Measurements from ENCODE around the gene MCCC2. TPM values are rescaled to one million over a fixed set of nuclear protein-coding genes. Genes with fewer than 3 reads are reported as not detected.

Gene MCCC2
- total and polyA plus RNA-seq, 2 experiments from 2014 or later, result 18.6 to 34.2 TPM

GRCh38 chr5:71700803-71701202 is 113.7 kb downstream of the MCCC2 start:
- Histone ChIP-seq H3K79me2 (no peaks in the 10 kb centered on the region), H3K4me1 (ENCODE audit: insufficient read depth) (peaks cover 3% of the 10 kb centered on the region), H3K27me3 (no peaks in the 10 kb centered on the region), H3K9me2 (replicated peaks; ENCODE audit: insufficient read depth) (no peaks in the 10 kb centered on the region), H3K4me2 (no peak overlapping the region), H3K4me3 (no peak overlapping the region), H3K27ac (no peak overlapping the region), H4K20me1 (ENCODE audit: insufficient read depth, poor library complexity, severe bottlenecking) (no peaks in the 10 kb centered on the region), H2AFZ (no peak overlapping the region), H3K9me3 (ENCODE audit: low read depth) (no peaks in the 10 kb centered on the region), H3K36me3 (replicated peaks; ENCODE audit: insufficient read depth, low read depth) (no peaks in the 10 kb centered on the region)
- no peak for TF ChIP-seq EZH2phosphoT487 (IDR thresholded peaks at IDR 0.05; ENCODE audit: low read depth, severe bottlenecking, unreplicated experiment)
- no peak for TF ChIP-seq CTCF (IDR thresholded peaks at IDR 0.05; ENCODE audit: poor library complexity)
- TF ChIP-seq EZH2 (IDR thresholded peaks at IDR 0.05; ENCODE audit: borderline replicate concordance), result no peak
- DNase-seq (ENCODE audit: low spot score), result no peak

- Histone ChIP-seq H4K20me1 (ENCODE audit: insufficient read depth, poor library complexity, severe bottlenecking) (no peaks in the 10 kb centered on the region), H3K36me3 (replicated peaks; ENCODE audit: insufficient read depth, low read depth) (no peaks in the 10 kb centered on the region), H3K4me3 (no peak overlapping the region), H3K4me1 (ENCODE audit: insufficient read depth) (no peaks in the 10 kb centered on the region), H3K27me3 (no peaks in the 10 kb centered on the region), H3K9me2 (replicated peaks; ENCODE audit: insufficient read depth) (no peaks in the 10 kb centered on the region), H3K27ac (no peak overlapping the region), H3K4me2 (no peak overlapping the region), H3K9me3 (ENCODE audit: low read depth) (no peaks in the 10 kb centered on the region), H3K79me2 (no peaks in the 10 kb centered on the region), H2AFZ (no peak overlapping the region)
- TF ChIP-seq CTCF (IDR thresholded peaks at IDR 0.05; ENCODE audit: poor library complexity) (no peak), EZH2phosphoT487 (IDR thresholded peaks at IDR 0.05; ENCODE audit: low read depth, severe bottlenecking, unreplicated experiment) (no peak), EZH2 (IDR thresholded peaks at IDR 0.05; ENCODE audit: borderline replicate concordance) (no peak)
- DNase-seq (ENCODE audit: low spot score), result no peak
- WGBS (ENCODE audit: low lambda C conversion rate, missing lambda C conversion rate), result 74% methylated on average over 3 of the region's 3 CpGs
Observed at GRCh38 chr5:71701407-71701806, 114.3 kb downstream of the MCCC2 start.

- H3K9me3 ChIP-seq (ENCODE audit: low read depth), result no peaks in the 10 kb centered on the region
- H3K4me3 ChIP-seq, result no peak overlapping the region
- no peaks in the 10 kb centered on the region for H3K4me1 ChIP-seq (ENCODE audit: insufficient read depth)
- DNase-seq (ENCODE audit: low spot score), result no peak
- no peak overlapping the region for H3K4me2 ChIP-seq
- WGBS (ENCODE audit: low lambda C conversion rate, missing lambda C conversion rate), result 32% methylated on average over 4 of the region's 4 CpGs
- TF ChIP-seq CTCF (IDR thresholded peaks at IDR 0.05; ENCODE audit: poor library complexity) (no peak), EZH2 (IDR thresholded peaks at IDR 0.05; ENCODE audit: borderline replicate concordance) (no peak), EZH2phosphoT487 (IDR thresholded peaks at IDR 0.05; ENCODE audit: low read depth, severe bottlenecking, unreplicated experiment) (no peak)
- no peaks in the 10 kb centered on the region for H3K36me3 ChIP-seq (replicated peaks; ENCODE audit: insufficient read depth, low read depth)
- no peaks in the 10 kb centered on the region for H4K20me1 ChIP-seq (ENCODE audit: insufficient read depth, poor library complexity, severe bottlenecking)
- H3K27ac ChIP-seq, result no peak overlapping the region
- no peaks in the 10 kb centered on the region for H3K79me2 ChIP-seq
- no peak overlapping the region for H2AFZ ChIP-seq
- H3K9me2 ChIP-seq (replicated peaks; ENCODE audit: insufficient read depth), result no peaks in the 10 kb centered on the region
- H3K27me3 ChIP-seq, result no peaks in the 10 kb centered on the region
Observed at GRCh38 chr5:71703941-71704340, 116.8 kb downstream of the MCCC2 start.

GRCh38 chr5:71705421-71705820 is 118.3 kb downstream of the MCCC2 start:
- WGBS (ENCODE audit: low lambda C conversion rate, missing lambda C conversion rate), result 80% methylated on average over 5 of the region's 5 CpGs
- Histone ChIP-seq H2AFZ (no peak overlapping the region), H3K4me2 (no peak overlapping the region), H3K4me1 (ENCODE audit: insufficient read depth) (no peaks in the 10 kb centered on the region), H3K4me3 (no peak overlapping the region), H3K79me2 (no peaks in the 10 kb centered on the region), H3K27me3 (no peaks in the 10 kb centered on the region), H3K9me2 (replicated peaks; ENCODE audit: insufficient read depth) (no peaks in the 10 kb centered on the region), H3K36me3 (replicated peaks; ENCODE audit: insufficient read depth, low read depth) (no peaks in the 10 kb centered on the region), H3K9me3 (ENCODE audit: low read depth) (no peaks in the 10 kb centered on the region), H4K20me1 (ENCODE audit: insufficient read depth, poor library complexity, severe bottlenecking) (no peaks in the 10 kb centered on the region), H3K27ac (no peak overlapping the region)
- no peak for TF ChIP-seq EZH2 (IDR thresholded peaks at IDR 0.05; ENCODE audit: borderline replicate concordance)
- no peak for TF ChIP-seq EZH2phosphoT487 (IDR thresholded peaks at IDR 0.05; ENCODE audit: low read depth, severe bottlenecking, unreplicated experiment)
- no peak for TF ChIP-seq CTCF (IDR thresholded peaks at IDR 0.05; ENCODE audit: poor library complexity)
- DNase-seq (ENCODE audit: low spot score), result no peak

All from hepatocyte (in vitro differentiated cells).